ENCODE data around the gene BNIP5. TPM values are rescaled to one million over a fixed set of nuclear protein-coding genes. Genes with fewer than 3 reads are reported as not detected.

Gene BNIP5
- total and polyA plus RNA-seq, 2 of the 13 experiments (the other 11 are each of a cell fraction or from before 2014, with no cell fraction given) = not detected

DNA sequence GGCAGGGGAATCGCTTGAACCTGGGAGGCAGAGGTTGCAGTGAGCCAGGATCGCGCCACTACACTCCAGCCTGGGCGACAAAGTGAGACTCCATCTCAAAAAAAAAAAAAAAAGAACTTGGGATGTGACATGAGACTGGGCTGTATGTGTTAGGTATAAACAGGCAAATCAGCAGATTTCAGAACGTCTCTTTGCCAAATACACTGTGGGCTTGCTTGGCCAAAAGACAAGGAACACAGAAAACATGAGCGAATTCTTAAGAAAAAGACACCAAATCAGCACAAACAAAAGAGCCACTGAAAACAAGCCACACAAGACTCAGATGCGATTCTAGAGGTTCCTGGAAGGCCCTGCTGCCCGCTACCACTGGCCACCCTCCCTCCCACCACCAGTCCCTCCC is 38.3 kb upstream of the BNIP5 start:
- WGBS (ENCODE audit: low lambda C conversion rate) = 50% methylated on average over 8 of the region's 8 CpGs
- Histone ChIP-seq H3K4me1 (ENCODE audit: insufficient read depth, low read length) (no peaks in the 10 kb centered on the region), H3K4me3 (replicated peaks in 1 of 3; ENCODE audit: insufficient read depth in 1 of 3, low read depth in 2 of 3, low read length in 3 of 3) (no peak overlapping the region), H3K9me3 (ENCODE audit: low read length) (no peaks in the 10 kb centered on the region), H3K9ac (ENCODE audit: insufficient read depth, low read depth, low read length) (no peak overlapping the region), H3K36me3 (replicated peaks in 1 of 2; ENCODE audit: control insufficient read depth in 1 of 2, insufficient read depth in 2 of 2, low read length in 2 of 2) (no peaks in the 10 kb centered on the region), H3K27me3 (ENCODE audit: control insufficient read depth in 1 of 2, insufficient read depth in 2 of 2, low read length in 2 of 2) (peaks cover 3 to 40% of the 10 kb centered on the region in 2 experiments), H4K20me1 (ENCODE audit: insufficient read depth, low read length) (no peaks in the 10 kb centered on the region), H3K79me2 (ENCODE audit: insufficient read depth, low read length) (no peaks in the 10 kb centered on the region), H3K27ac (ENCODE audit: extremely low read length, insufficient read depth, low read length) (no peak overlapping the region), H3K4me2 (ENCODE audit: low read depth, low read length) (no peak overlapping the region), H2AFZ (ENCODE audit: low read length) (no peak overlapping the region)
- ChIA-PET CTCF (ENCODE audit: low intra/inter-chr PET ratio, low total read pairs) (no interaction called here), POLR2A (no interaction called here)
- FAIRE-seq (no peak), ATAC-seq (no peak), DNase-seq (ENCODE audit: low spot score) (no peak)
- in situ Hi-C loops (cut with HindIII; ENCODE audit: extremely low pct_ligation_motif_present, low pct_unique_long_range_greater_than_20kb) (no loop called here), intact Hi-C loops (cut with micrococcal nuclease; ENCODE audit: unreplicated experiment) (no loop called here)
- TF ChIP-seq, protein P1, sequence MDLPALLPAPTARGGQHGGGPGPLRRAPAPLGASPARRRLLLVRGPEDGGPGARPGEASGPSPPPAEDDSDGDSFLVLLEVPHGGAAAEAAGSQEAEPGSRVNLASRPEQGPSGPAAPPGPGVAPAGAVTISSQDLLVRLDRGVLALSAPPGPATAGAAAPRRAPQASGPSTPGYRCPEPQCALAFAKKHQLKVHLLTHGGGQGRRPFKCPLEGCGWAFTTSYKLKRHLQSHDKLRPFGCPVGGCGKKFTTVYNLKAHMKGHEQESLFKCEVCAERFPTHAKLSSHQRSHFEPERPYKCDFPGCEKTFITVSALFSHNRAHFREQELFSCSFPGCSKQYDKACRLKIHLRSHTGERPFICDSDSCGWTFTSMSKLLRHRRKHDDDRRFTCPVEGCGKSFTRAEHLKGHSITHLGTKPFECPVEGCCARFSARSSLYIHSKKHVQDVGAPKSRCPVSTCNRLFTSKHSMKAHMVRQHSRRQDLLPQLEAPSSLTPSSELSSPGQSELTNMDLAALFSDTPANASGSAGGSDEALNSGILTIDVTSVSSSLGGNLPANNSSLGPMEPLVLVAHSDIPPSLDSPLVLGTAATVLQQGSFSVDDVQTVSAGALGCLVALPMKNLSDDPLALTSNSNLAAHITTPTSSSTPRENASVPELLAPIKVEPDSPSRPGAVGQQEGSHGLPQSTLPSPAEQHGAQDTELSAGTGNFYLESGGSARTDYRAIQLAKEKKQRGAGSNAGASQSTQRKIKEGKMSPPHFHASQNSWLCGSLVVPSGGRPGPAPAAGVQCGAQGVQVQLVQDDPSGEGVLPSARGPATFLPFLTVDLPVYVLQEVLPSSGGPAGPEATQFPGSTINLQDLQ (CRISPR knock-in tag; IDR thresholded peaks at IDR 0.05) = no peak
- TF ChIP-seq SCMH1 (CRISPR knock-in tag; IDR thresholded peaks at IDR 0.05; ENCODE audit: borderline replicate concordance) (no peak), ZNF10 (CRISPR knock-in tag; IDR thresholded peaks at IDR 0.05; ENCODE audit: borderline replicate concordance, low read depth) (no peak), ZNF331 (CRISPR knock-in tag; IDR thresholded peaks at IDR 0.05) (no peak), ZNF737 (CRISPR knock-in tag; IDR thresholded peaks at IDR 0.05; ENCODE audit: borderline replicate concordance) (no peak), ZNF773 (CRISPR knock-in tag; IDR thresholded peaks at IDR 0.05; ENCODE audit: borderline replicate concordance) (no peak), ZBTB20 (CRISPR knock-in tag; IDR thresholded peaks at IDR 0.05; ENCODE audit: borderline replicate concordance, low read depth) (no peak)
- no TSS peak for BruUV-seq (replicated peaks)

Data from HepG2 (cell line).